ENCODE measurements around the gene SNCAIP.
"Not testable (repeated sequence)": the region's sequence is repeated elsewhere in the genome, so short reads cannot be mapped to it uniquely, and the experiment has no call there.

The SNCAIP gene

DNA sequence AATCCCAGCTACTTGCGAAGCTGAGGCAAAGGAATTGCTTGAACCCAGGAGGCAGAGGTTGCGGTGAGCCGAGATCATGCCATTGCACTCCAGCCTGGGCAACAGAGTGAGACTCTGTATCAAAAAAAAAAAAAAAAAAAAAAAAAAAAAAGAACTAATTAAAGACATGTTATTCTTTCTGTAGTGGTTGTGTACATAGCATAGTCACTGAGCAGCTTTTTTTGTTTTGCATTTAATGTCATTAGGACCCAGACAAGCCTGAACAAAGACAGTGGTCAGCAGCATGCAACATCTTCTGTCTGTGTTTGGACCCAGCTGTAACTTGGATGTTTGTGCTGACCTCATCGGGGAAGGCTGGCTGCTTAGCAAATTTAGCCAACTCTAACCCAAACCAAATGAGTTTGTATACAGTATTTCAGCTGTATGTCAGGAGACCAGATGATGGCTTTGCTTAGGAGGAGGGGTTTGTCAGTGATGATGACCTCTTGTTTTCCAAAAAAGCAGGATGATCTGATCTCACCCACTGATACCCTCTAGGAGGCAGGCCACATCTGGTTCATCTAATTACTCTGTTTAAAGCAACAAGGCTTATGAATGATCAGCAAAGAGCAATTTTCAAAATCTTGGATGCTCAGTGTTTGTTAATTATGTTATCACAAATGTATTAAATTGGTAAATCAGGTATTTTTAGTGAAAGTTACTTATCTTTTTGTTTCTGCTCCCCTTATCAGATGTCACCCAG, 39.5 kb downstream of the SNCAIP start:
- no peak for DNase-seq
- in situ Hi-C loops (cut with HindIII; ENCODE audit: low pct_ligation_motif_present, low pct_unique_long_range_greater_than_20kb, low sequenced_read_pairs) = no loop called here

DNA sequence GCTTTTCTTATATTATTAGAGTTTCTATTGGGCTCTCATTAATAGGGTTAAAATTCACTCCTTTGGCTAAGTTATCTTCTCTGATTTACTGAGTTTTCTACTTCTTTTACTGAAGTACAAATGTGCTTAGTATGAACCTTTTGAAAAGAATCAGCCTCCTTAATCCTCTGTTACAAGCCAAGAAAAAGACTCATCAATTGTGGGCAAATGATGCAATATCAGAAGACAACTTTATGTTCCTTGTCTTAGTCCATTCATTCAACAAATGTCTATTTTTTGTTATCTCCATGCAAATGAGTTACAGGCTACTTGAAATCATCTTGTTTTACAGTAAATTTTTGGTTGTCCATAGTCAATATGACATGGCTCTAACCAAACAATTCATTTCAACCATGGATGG, 40.3 kb downstream of the SNCAIP start:
- in situ Hi-C loops (cut with HindIII; ENCODE audit: low pct_ligation_motif_present, low pct_unique_long_range_greater_than_20kb, low sequenced_read_pairs) = no loop called here
- DNase-seq = no peak

GRCh38 chr5:122353361-122353760, 41.3 kb downstream of the SNCAIP start:
- in situ Hi-C loops (cut with HindIII; ENCODE audit: low pct_ligation_motif_present, low pct_unique_long_range_greater_than_20kb, low sequenced_read_pairs); DNase-seq: not testable (repeated sequence)

DNA sequence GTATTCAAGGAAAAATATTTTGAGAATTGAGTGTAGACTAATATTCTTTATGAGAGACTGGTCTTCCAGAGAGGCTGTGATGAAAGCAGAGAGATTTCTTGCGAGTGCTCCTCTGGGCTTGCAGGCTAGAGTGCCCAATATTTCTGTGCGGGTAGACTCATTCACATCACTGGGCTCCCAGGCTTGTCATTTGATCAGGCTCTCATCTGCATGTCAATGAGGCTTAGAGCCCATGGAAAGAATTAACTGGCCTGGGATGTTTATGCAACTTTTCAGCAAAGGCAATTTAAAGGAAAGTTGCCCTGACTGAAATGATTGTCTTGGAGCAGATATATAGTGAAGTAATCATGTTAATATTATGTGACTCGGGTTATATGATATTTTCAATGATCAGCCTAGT, 42.3 kb downstream of the SNCAIP start:
- no peak for DNase-seq
- in situ Hi-C loops (cut with HindIII; ENCODE audit: low pct_ligation_motif_present, low pct_unique_long_range_greater_than_20kb, low sequenced_read_pairs) = no loop called here

GRCh38 chr5:122355324-122355723, 43.3 kb downstream of the SNCAIP start:
- DNase-seq = no peak
- in situ Hi-C loops (cut with HindIII; ENCODE audit: low pct_ligation_motif_present, low pct_unique_long_range_greater_than_20kb, low sequenced_read_pairs) = no loop called here

DNA sequence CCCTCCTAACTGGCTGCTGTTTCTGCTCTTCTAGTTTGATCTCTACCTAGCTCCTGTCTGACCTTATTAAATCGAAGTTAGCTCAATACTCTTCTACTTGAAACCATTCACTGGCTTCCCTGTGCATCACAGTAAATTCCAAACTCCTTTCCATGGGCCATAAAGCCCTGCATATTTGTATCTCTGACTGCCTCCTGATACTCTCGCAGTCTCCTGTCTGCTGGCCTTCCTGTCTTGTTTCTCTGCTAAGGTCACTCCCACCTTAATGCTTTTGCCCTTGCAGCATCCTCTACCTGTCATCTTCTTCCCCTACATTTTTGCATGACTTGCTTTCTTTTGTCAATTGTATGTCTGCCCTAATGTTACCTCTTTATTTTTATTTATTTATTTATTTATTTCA, 44.8 kb downstream of the SNCAIP start:
- in situ Hi-C loops (cut with HindIII; ENCODE audit: low pct_ligation_motif_present, low pct_unique_long_range_greater_than_20kb, low sequenced_read_pairs) = no loop called here
- DNase-seq = no peak

DNA sequence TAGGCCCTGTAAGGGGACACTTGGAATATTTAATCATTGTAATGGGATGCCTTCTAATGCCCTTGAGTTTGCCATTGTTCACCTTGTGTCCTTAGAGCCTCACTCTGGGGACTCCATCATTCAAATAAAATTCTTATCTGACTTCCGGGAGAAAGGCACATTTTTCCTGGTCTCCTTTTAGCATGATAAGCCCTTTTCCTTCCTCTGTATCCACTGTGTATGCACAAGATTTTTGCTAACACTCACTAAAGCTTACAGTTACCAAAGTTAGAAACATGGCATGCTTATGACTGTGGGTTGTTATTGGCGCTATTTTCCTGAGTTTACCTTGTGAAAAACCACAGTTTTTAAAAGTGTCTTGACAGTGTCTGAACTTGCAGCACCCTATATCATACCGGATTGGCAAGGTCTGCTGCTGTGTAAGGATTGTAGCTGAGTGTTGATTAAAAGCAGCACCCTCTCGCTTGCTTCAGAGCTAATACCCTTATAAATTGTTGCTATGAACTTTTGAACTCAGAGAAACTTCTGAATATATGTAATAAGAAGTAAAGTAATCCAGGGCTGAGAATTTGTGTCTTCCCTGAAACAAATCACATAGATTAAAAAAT, 46.4 kb downstream of the SNCAIP start:
- in situ Hi-C loops (cut with HindIII; ENCODE audit: low pct_ligation_motif_present, low pct_unique_long_range_greater_than_20kb, low sequenced_read_pairs) = no loop called here
- DNase-seq = no peak

- DNase-seq = no peak
- in situ Hi-C loops (cut with HindIII; ENCODE audit: low pct_ligation_motif_present, low pct_unique_long_range_greater_than_20kb, low sequenced_read_pairs) = no loop called here
These were observed 50.3 kb downstream of the SNCAIP start for GRCh38 chr5:122362361-122362760.

DNA sequence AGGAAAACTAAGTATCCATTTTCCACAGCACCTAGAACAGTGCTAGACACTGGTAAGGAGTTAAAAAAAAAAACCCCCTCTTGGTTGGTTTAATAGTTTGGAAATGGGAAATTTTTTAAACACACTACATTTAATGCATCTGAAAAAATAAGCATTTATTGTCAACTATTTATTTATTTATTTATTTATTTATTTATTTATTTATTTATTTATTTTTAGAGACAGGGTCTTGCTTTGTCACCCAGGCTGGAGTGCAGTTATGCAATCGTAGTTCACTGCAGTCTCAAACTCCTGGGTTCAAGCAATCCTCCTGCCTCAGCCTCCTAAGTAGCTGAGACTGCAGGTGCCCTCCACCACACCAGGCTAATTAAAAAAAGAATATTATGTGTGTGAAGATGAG, 51.6 kb downstream of the SNCAIP start:
- DNase-seq = no peak
- in situ Hi-C loops (cut with HindIII; ENCODE audit: low pct_ligation_motif_present, low pct_unique_long_range_greater_than_20kb, low sequenced_read_pairs) = no loop called here

- DNase-seq = no peak
- in situ Hi-C loops (cut with HindIII; ENCODE audit: low pct_ligation_motif_present, low pct_unique_long_range_greater_than_20kb, low sequenced_read_pairs) = no loop called here
These were observed 54.5 kb downstream of the SNCAIP start for GRCh38 chr5:122366501-122366900.

DNA sequence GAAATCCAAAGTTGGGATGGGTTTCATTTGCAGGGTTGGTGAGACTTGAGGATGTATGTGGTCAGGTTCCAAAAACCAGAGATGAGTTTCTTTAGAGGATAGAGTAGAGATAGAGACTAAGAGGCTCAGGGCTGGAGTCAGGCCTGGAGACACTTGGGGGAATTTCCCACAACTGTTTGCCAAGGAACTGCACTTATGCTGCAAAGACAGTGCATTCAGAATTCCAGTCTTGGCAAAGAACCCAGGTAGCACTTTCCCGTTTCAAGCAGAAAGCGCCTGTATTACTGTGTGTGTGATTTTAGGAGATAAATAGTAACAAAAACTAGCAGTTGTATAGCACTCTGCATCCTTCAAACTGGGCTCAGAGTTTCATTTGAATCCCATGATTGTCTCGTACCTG, 55.4 kb downstream of the SNCAIP start:
- in situ Hi-C loops (cut with HindIII; ENCODE audit: low pct_ligation_motif_present, low pct_unique_long_range_greater_than_20kb, low sequenced_read_pairs) = no loop called here
- DNase-seq = no peak

DNA sequence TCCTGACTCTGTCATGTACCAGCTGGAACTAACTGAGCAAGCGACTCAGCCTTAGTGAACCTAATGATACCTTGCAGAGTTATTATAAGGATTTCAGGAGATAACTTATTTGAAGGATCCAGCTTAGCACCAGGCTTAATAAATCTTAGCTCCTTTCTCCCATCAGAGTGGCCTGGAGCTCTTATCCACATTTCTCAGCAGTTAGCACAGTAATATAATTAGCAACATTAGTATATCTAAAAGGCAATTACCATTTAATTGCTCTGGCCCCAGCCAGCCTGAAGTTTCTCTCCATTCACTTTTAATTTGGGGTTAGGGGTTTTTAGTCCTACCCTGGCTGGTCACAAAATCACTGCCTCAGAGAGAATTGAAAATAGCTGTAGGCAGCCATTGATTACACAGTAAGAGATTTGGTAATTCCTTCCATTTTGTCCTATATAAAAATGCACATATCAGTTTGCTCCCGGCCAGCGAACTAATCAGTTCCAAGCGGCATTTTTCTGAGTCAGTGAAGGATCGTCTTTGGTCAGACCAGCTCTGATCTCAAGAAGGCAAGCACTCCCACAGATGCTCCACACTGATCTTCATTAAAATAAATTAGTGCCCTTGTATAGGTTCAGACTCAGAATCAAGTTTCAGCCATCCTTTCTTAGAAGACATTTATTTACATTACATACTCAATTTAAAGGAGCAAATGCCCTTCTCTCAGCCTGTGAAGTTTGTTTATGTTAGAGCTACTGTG, 56.6 kb downstream of the SNCAIP start:
- in situ Hi-C loops (cut with HindIII; ENCODE audit: low pct_ligation_motif_present, low pct_unique_long_range_greater_than_20kb, low sequenced_read_pairs) = no loop called here
- no peak for DNase-seq

DNA sequence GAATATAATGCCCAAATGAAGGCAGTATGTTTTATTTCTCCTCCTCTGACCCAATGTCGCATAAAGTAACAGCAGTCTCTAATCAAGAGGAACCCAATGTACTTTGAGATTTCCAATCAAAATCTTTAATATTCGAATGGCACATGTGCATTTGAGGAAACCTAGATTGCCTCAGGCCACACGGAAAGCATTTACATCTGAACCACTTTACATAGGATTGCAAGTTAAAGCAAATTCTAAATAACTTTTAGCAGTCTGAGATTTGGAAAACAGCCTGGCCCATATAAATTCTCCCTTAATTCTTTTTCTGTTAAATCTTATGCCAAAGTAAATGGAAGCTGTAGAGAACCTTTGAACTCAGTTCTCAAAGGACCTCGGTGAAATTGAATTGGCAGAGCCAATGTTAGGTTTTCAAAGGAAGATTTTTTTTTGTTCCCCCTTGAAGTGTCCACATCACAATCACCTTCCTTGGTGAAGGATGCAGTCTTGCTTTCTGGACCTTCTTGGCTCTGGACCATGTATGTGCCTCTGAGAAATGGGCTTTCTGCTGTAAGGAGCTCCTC, 57.3 kb downstream of the SNCAIP start:
- in situ Hi-C loops (cut with HindIII; ENCODE audit: low pct_ligation_motif_present, low pct_unique_long_range_greater_than_20kb, low sequenced_read_pairs) = no loop called here
- no peak for DNase-seq

DNA sequence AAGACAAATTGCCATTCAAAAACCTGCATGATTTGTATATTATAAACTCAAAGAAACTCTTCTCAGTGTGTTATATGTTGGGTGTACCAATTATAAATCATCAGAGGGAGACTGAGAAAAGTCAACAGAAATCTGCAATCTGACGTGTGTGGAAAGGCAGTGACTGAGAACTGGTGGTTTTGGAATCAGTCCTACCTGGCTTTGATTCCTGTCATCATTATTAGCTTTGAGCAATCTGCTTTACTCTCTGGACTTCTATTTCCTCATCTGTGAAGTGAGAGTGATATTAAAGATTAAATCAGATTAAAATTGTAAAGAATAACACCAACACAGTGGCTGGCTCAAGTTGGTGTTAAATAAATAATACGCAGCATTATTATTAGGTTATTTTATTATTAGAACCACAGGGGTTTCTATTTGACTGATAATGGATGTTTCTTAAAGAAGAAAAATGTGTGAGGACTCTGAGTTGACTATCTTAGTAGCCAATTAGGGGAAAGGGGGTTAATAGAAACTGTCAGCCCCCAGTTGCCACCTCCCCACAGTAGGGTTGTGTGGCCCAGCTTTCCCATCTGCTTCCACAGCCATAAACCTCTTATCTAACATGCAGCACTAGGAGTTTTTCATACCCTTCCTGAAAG, 59.6 kb downstream of the SNCAIP start:
- no peak for DNase-seq
- in situ Hi-C loops (cut with HindIII; ENCODE audit: low pct_ligation_motif_present, low pct_unique_long_range_greater_than_20kb, low sequenced_read_pairs) = no loop called here

GRCh38 chr5:122374110-122374509, 62.1 kb downstream of the SNCAIP start:
- in situ Hi-C loops (cut with HindIII; ENCODE audit: low pct_ligation_motif_present, low pct_unique_long_range_greater_than_20kb, low sequenced_read_pairs) = no loop called here
- no peak for DNase-seq

- no peak for DNase-seq
- in situ Hi-C loops (cut with HindIII; ENCODE audit: low pct_ligation_motif_present, low pct_unique_long_range_greater_than_20kb, low sequenced_read_pairs) = no loop called here
These were observed 63.8 kb downstream of the SNCAIP start for GRCh38 chr5:122375801-122376200.

DNA sequence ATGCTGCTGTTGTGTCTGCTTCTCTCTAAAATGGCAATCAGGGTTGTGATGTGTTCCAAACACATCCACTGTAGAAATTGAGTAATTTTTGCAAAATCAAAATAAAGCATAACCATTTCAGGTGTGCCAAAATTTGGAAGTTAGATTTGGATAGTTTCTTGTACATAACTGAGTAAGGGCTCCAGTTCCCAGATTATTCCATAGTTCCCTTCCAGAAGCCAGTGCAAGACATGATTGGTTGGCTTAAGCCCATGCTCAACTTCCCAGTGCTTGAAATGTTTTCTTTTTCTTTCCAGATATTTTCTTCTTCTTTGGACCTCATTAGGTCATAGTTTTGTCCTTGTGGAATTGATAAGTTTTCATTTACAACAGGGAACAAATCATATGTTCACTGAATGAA, 64.2 kb downstream of the SNCAIP start:
- DNase-seq = no peak
- in situ Hi-C loops (cut with HindIII; ENCODE audit: low pct_ligation_motif_present, low pct_unique_long_range_greater_than_20kb, low sequenced_read_pairs) = no loop called here

DNA sequence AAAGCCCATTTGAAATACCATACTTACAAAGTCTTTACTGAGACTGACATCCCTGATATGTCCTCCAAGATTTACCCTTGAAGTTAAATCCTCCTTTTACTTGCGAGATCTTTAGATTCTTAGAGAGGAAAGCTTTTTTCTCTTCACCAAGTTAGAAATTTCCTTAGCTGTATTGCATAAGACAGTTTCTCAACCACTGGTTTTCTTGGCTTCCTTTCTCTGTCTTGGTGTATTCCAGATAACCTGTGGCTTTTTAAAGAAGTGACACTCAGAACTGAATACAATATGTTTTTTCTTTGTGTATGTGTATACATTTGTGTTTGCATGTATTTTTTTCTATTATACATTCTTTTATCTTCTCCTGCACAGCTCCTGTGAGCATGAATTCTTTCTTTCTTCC, 65.0 kb downstream of the SNCAIP start:
- in situ Hi-C loops (cut with HindIII; ENCODE audit: low pct_ligation_motif_present, low pct_unique_long_range_greater_than_20kb, low sequenced_read_pairs) = no loop called here
- no peak for DNase-seq

- in situ Hi-C loops (cut with HindIII; ENCODE audit: low pct_ligation_motif_present, low pct_unique_long_range_greater_than_20kb, low sequenced_read_pairs); DNase-seq: not testable (repeated sequence)
These were observed 70.9 kb downstream of the SNCAIP start for GRCh38 chr5:122382938-122383337.
